Keratinocyte (primary cell): Measurements from ENCODE around the gene RHBDF1. TPM values are rescaled to one million over a fixed set of nuclear protein-coding genes. Genes with fewer than 3 reads are reported as not detected.

Experiments used
- DNase-seq: peaks from one replicate; pipeline ENCODE4 v3.0.0-alpha.2; 2011; ENCODE audit warnings: low read depth, missing footprints, low spot score
- FAIRE-seq: peaks from 2 replicates; lab custom pipeline; 2011; peaks lifted over from hg19 to GRCh38; lab: Jason Lieb, UNC
- H2AFZ ChIP-seq: 2 replicates; pipeline ENCODE4 v1.6.0; 2012; ENCODE audit warnings: low read length, control low read depth, inconsistent platforms; ENCODE audit not compliant: control insufficient read depth
- H3K27ac ChIP-seq: 2 replicates; pipeline ENCODE4 v1.5.1; 2011; ENCODE audit warnings: low read length; ENCODE audit not compliant: control insufficient read depth, insufficient read depth
- H3K27me3 ChIP-seq: 3 replicates; pipeline ENCODE4 v1.6.0; 2011; ENCODE audit warnings: low read length; ENCODE audit not compliant: control insufficient read depth, insufficient read depth; ENCODE audit errors: extremely low read depth
- H3K36me3 ChIP-seq, 2 experiments: 2 replicates in 1 of 2; 3 replicates in 1 of 2; pipeline ENCODE4 v1.5.1; 2011; ENCODE audit warnings: low read length in 2 of 2, mild to moderate bottlenecking in 1 of 2; ENCODE audit not compliant: control insufficient read depth in 2 of 2, insufficient read depth in 2 of 2; ENCODE audit errors: extremely low read depth in 1 of 2
- H3K4me1 ChIP-seq: 3 replicates; pipeline ENCODE4 v1.5.1; 2011; ENCODE audit warnings: low read length; ENCODE audit not compliant: control insufficient read depth, insufficient read depth; ENCODE audit errors: extremely low read depth
- H3K4me2 ChIP-seq: 3 replicates; pipeline ENCODE4 v1.6.0; 2011; ENCODE audit warnings: low read depth, low read length; ENCODE audit not compliant: control insufficient read depth, insufficient read depth; ENCODE audit errors: extremely low read depth
- H3K4me3 ChIP-seq, 3 experiments: fragments of 200-600 bp in 1 of 3; sonication (generic) in 1 of 3; 2 replicates in 2 of 3; 3 replicates in 1 of 3; pipeline ENCODE4 v1.5.1; 2011 to 2016; ENCODE audit warnings: low read length in 3 of 3, mild to moderate bottlenecking in 3 of 3, control low read depth in 2 of 3, inconsistent platforms in 1 of 3, low read depth in 1 of 3, mixed read lengths in 1 of 3, mixed run types in 1 of 3, moderate library complexity in 1 of 3; ENCODE audit not compliant: control insufficient read depth in 2 of 3, insufficient read depth in 2 of 3; ENCODE audit errors: extremely low read depth in 1 of 3
- H3K79me2 ChIP-seq: 2 replicates; pipeline ENCODE4 v1.6.0; 2012; ENCODE audit warnings: low read length; ENCODE audit not compliant: control insufficient read depth, insufficient read depth
- H3K9ac ChIP-seq: 3 replicates; pipeline ENCODE4 v1.6.0; 2011; ENCODE audit warnings: low read length; ENCODE audit not compliant: control insufficient read depth, insufficient read depth; ENCODE audit errors: extremely low read depth
- H3K9me1 ChIP-seq: 3 replicates; pipeline ENCODE4 v1.6.0; 2011; ENCODE audit warnings: low read length; ENCODE audit not compliant: control insufficient read depth, insufficient read depth; ENCODE audit errors: extremely low read depth
- H3K9me3 ChIP-seq: 2 replicates; pipeline ENCODE4 v1.5.1; 2012; ENCODE audit warnings: low read depth, low read length; ENCODE audit not compliant: control insufficient read depth
- H4K20me1 ChIP-seq: 3 replicates; pipeline ENCODE4 v1.6.0; 2011; ENCODE audit warnings: low read length; ENCODE audit not compliant: control insufficient read depth, insufficient read depth; ENCODE audit errors: extremely low read depth
- EZH2 ChIP-seq: IDR thresholded peaks from one replicate; pipeline ENCODE4 v1.6.1; 2012; ENCODE audit warnings: inconsistent platforms, mild to moderate bottlenecking, low read length, moderate library complexity
- dilution Hi-C: fragments of 300-500 bp; cut with MboI; formaldehyde crosslinking; loops from one replicate; pipeline ENCODE4 v1.7.0; 2020; ENCODE audit warnings: low sequenced_read_pairs; ENCODE audit not compliant: extremely low pct_ligation_motif_present
- polyA plus RNA-seq, 5 experiments: library from polyadenylated mRNA; depleted of rRNA in 3 of 5; stranded (reverse) in 3 of 5; stranded (forward) in 1 of 5; unstranded in 1 of 5; fragments of >200 nt; gene quantifications; 1 replicate in 1 of 5; 2 replicates in 3 of 5; 3 replicates in 1 of 5; pipeline versions ENCODE4 v1.2.1 to v1.2.3, GENCODE V29; 2011 to 2012; ENCODE audit warnings: missing spikeins in 2 of 5, low read depth in 1 of 5, low replicate concordance in 1 of 5
- TF ChIP-seq, protein P1 (sequence below), 3 experiments: IDR thresholded peaks in 1 of 3; conservative IDR thresholded peaks in 1 of 3; optimal IDR thresholded peaks in 1 of 3; 2 replicates in 2 of 3; 3 replicates in 1 of 3; pipeline versions ENCODE3 to v1.5.1; 2011; ENCODE audit warnings: low read length in 3 of 3, mild to moderate bottlenecking in 3 of 3, moderate library complexity in 2 of 3, control low read depth in 1 of 3, inconsistent platforms in 1 of 3; ENCODE audit not compliant: insufficient read depth in 2 of 3; ENCODE audit errors: extremely low read depth in 1 of 3

RHBDF1 gene
- polyA plus RNA-seq, 1 donor (not counting 4 experiments of a cell fraction or from before 2014, with no cell fraction given) = 20.4 TPM

DNA sequence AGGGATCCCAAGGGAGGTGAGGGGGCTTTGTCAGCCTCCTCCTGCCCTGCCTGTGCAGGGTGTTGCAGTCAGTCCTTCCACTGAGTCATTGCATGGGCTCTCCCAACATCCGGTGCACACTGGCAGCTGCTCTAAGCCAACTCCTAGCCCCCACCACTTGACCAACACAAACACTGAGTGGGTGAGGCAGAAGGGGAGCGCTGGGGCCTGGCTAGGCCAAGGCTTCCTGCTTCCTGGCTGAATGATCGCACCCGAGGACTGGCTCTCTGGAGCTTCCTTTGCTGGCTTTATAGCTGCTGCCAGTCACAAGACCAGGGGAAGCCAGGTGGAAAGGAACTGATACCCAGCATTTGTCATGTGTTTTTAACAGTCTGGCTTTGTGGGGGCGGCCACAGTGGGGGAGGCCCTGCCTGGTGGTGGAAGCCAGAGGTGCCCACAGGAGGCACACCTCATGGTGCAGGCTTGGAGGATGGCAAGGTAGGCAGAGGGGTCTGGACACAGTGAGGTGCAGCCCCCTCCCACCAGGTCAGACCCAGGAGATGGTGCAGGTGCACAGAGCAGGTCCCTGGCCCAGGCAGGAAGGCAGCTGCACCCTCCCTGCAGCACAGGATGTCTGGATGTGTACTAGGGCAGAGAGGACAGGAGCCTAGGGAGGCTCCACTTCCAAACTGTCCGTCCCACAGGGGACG is 12.4 kb upstream of the RHBDF1 start:
- DNase-seq (no peak), FAIRE-seq (no peak)
- no peak overlapping the region for H3K4me2 ChIP-seq
- H3K27me3 ChIP-seq = no peaks in the 10 kb centered on the region
- no peaks in the 10 kb centered on the region for H3K9me1 ChIP-seq
- H3K36me3 ChIP-seq = peaks cover 39 to 47% of the 10 kb centered on the region in 2 experiments
- no peak for TF ChIP-seq EZH2
- TF ChIP-seq, protein P1, sequence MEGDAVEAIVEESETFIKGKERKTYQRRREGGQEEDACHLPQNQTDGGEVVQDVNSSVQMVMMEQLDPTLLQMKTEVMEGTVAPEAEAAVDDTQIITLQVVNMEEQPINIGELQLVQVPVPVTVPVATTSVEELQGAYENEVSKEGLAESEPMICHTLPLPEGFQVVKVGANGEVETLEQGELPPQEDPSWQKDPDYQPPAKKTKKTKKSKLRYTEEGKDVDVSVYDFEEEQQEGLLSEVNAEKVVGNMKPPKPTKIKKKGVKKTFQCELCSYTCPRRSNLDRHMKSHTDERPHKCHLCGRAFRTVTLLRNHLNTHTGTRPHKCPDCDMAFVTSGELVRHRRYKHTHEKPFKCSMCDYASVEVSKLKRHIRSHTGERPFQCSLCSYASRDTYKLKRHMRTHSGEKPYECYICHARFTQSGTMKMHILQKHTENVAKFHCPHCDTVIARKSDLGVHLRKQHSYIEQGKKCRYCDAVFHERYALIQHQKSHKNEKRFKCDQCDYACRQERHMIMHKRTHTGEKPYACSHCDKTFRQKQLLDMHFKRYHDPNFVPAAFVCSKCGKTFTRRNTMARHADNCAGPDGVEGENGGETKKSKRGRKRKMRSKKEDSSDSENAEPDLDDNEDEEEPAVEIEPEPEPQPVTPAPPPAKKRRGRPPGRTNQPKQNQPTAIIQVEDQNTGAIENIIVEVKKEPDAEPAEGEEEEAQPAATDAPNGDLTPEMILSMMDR (optimal IDR thresholded peaks at IDR 0.05 in 1 of 3, IDR thresholded peaks at IDR 0.05 in 1 of 3, conservative IDR thresholded peaks at IDR 0.05 in 1 of 3; ENCODE audit: extremely low read depth in 1 of 3, insufficient read depth in 2 of 3, low read length in 3 of 3) = no peak
- no peak overlapping the region for H3K9ac ChIP-seq
- H4K20me1 ChIP-seq = peaks cover 11% of the 10 kb centered on the region
- no peak overlapping the region for H3K4me3 ChIP-seq
- no peak overlapping the region for H2AFZ ChIP-seq
- H3K9me3 ChIP-seq = no peaks in the 10 kb centered on the region
- H3K4me1 ChIP-seq = peaks cover 8% of the 10 kb centered on the region
- dilution Hi-C loops = no loop called here
- no peaks in the 10 kb centered on the region for H3K79me2 ChIP-seq
- H3K27ac ChIP-seq = no peak overlapping the region

DNA sequence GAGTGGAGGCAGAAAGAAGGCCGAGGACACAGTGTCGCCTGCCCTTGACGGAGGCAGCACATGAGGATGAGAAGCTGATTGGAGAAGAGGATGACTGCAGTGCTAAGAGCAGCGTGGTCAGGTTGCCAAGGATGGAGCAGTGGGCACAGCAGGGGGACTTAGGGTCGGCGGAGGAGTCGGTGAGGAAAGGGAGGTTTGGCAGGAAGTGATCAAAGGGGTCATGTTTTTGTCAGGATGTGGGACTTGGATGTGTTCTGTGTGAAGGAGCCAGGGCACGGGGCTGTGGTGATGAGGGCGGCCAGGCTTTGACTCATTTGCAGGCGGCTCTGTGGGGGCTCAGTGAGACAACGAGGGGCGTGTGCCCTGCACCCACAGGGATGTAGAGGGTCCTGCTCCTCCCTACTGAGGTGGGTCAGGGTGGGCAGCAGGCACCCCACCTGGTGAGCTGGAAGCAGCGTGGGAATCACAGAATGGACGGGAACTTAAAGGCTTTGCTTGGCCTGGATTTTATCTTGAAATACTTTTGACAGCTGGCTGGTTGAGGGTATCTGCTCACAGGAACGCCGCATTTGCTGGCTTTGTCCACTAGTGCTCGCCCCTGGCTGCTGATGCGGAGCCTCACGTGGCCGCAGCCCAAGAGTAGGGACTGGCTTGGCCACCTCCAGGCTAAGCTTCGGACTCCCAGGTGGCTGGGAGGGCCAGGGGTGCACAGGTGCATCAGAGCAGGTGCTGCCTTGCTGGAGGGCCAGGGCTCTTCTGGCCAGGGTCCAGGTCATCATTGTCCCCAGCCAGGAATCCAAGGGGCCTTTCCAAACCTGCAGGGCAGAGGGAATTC is 11.6 kb upstream of the RHBDF1 start:
- no peak overlapping the region for H3K4me2 ChIP-seq
- peaks cover 9% of the 10 kb centered on the region for H3K4me1 ChIP-seq
- dilution Hi-C loops = no loop called here
- H3K27ac ChIP-seq = no peak overlapping the region
- DNase-seq (no peak), FAIRE-seq (no peak)
- H3K79me2 ChIP-seq = no peaks in the 10 kb centered on the region
- H3K9me1 ChIP-seq = no peaks in the 10 kb centered on the region
- H3K36me3 ChIP-seq = peaks cover 34 to 46% of the 10 kb centered on the region in 2 experiments
- no peak overlapping the region for H2AFZ ChIP-seq
- H3K9ac ChIP-seq = no peak overlapping the region
- H3K4me3 ChIP-seq = no peak overlapping the region
- peaks cover 11% of the 10 kb centered on the region for H4K20me1 ChIP-seq
- TF ChIP-seq, protein P1 (optimal IDR thresholded peaks at IDR 0.05 in 1 of 3, IDR thresholded peaks at IDR 0.05 in 1 of 3, conservative IDR thresholded peaks at IDR 0.05 in 1 of 3; ENCODE audit: extremely low read depth in 1 of 3, insufficient read depth in 2 of 3, low read length in 3 of 3) = no peak
- no peak for TF ChIP-seq EZH2
- H3K27me3 ChIP-seq = no peaks in the 10 kb centered on the region
- H3K9me3 ChIP-seq = no peaks in the 10 kb centered on the region
